Parietal lobe (tissue), 2 donors: Measurements from ENCODE around the gene COPB2. TPM values are rescaled to one million over a fixed set of nuclear protein-coding genes. Genes with fewer than 3 reads are reported as not detected.

Experiments
- small RNA-seq: library from RNA; depleted of rRNA; stranded (forward); fragments of <200 nt; gene quantifications from one replicate; pipeline ENCODE3, GENCODE V24; 2014; ENCODE audit warnings: low replicate concordance
- total RNA-seq: library from RNA; depleted of rRNA; stranded (reverse); fragments of >200 nt; gene quantifications from one replicate; pipeline ENCODE4 v1.2.3, GENCODE V29; 2014

Gene COPB2
- 108 TPM for total RNA-seq

GRCh38 chr3:139389552-139390368 lies at the start of gene COPB2:
COPB2 (minus strand) TSS chr3:139389647; CDS start chr3:139389550, 97 bp downstream.

DNA sequence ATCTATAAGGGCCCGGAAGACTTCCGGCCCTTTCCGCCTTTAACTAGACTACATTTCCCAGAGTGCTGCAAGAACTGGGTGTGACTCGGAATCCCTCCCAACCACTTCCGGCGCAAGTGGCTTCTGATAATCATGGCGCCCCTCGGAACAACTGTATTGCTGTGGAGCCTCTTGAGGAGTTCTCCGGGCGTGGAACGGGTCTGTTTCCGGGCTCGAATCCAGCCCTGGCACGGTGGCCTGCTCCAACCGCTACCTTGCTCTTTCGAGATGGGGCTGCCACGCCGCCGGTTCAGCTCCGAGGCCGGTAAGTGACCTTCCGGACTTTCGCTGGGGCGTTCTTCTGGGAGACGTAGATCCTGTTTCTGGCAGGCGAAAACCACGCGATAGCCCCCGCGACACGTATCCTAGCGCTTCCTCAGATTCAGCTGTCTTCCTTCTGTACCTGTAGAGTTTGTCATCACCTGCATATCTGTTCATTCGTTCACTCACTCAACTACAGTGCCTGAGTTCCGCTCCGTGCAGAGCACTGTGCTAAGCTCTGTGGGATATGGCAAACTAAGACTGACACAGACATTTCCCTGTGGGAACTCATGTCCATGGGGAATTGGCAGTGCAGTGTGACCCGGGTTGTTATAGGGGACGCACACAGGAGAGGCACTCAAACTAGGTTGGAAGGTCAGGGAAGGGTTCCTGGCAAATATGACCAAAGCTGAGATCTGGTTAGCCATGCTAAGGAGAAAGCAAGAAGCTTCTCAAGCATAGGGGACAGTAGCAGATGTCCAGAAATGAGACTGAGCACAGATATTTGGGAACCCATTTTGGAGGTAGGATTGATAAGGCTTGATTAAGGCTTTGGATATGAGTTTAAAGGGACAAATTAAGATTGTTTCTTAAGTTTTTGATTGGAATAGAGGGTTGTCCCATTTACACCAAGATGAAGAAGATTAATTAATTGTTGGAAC lies 45.3 kb downstream of the COPB2 start, which contains the start of gene MRPS22:
Gene MRPS22, plus strand, starts transcription at position 126 of the 962 bp plus-strand sequence. Its CDS starts 7 bp downstream, at position 133.

Small RNA genes lying within 50 kb of the gene (small RNA-seq; reads per million reads assigned to genes)
- not detected for gene RF00026

Other genes starting within 250 kb of the COPB2 start
- gene MRPS22, start 45.6 kb downstream of the COPB2 start, total RNA-seq = 53.2 TPM
- gene RBP2, start 86.9 kb upstream of the COPB2 start, total RNA-seq = not detected
- 37.2 TPM for gene RBP1, start 150.1 kb upstream of the COPB2 start, total RNA-seq